MM.1S (cell line): ENCODE data around the gene GLB1L2.

Experiments
- DNase-seq: peaks from one replicate; pipeline ENCODE4 v3.0.0-alpha.2; 2015
- H2AFZ ChIP-seq: fragments of 300-600 bp; sonication (generic); 2 replicates; pipeline ENCODE4 v1.6.0; 2016; ENCODE audit warnings: antibody characterized with exemption, low read length
- H3F3A ChIP-seq: fragments of 300-600 bp; sonication (generic); 2 replicates; pipeline ENCODE4 v1.6.1; 2016; ENCODE audit warnings: mild to moderate bottlenecking, antibody characterized with exemption, low read length, moderate library complexity, mixed read lengths; ENCODE audit not compliant: insufficient read depth
- H3K27ac ChIP-seq: fragments of 300-600 bp; sonication (generic); 2 replicates; pipeline ENCODE4 v1.5.1; 2016; ENCODE audit warnings: mild to moderate bottlenecking, low read length
- H3K27me3 ChIP-seq: fragments of 300-600 bp; sonication (generic); replicated peaks from 2 replicates; pipeline ENCODE4 v1.6.0; 2016; ENCODE audit warnings: low read length; ENCODE audit not compliant: insufficient read depth
- H3K36me3 ChIP-seq: fragments of 300-600 bp; sonication (generic); replicated peaks from 2 replicates; pipeline ENCODE4 v1.6.1; 2016; ENCODE audit warnings: mild to moderate bottlenecking, low read length, mixed read lengths; ENCODE audit not compliant: insufficient read depth
- H3K4me1 ChIP-seq: fragments of 300-600 bp; sonication (generic); 2 replicates; pipeline ENCODE4 v1.6.1; 2016; ENCODE audit warnings: low read length, mixed read lengths
- H3K4me2 ChIP-seq: fragments of 300-600 bp; sonication (generic); 2 replicates; pipeline ENCODE4 v1.6.0; 2016; ENCODE audit warnings: low read depth, low read length
- H3K4me3 ChIP-seq: fragments of 300-600 bp; sonication (generic); 2 replicates; pipeline ENCODE4 v1.5.1; 2016; ENCODE audit warnings: low read length, mixed read lengths
- H3K79me2 ChIP-seq: fragments of 300-600 bp; sonication (generic); 2 replicates; pipeline ENCODE4 v1.6.1; 2016; ENCODE audit warnings: mixed run types, low read length, mixed read lengths
- H3K9ac ChIP-seq: fragments of 300-600 bp; sonication (generic); 2 replicates; pipeline ENCODE4 v1.6.1; 2016; ENCODE audit warnings: low read length, mixed read lengths
- H3K9me2 ChIP-seq: fragments of 300-600 bp; sonication (generic); replicated peaks from 2 replicates; pipeline ENCODE4 v1.6.1; 2016; ENCODE audit warnings: mild to moderate bottlenecking, low read length, mixed read lengths; ENCODE audit not compliant: insufficient read depth
- H3K9me3 ChIP-seq: fragments of 300-600 bp; sonication (generic); replicated peaks from 2 replicates; pipeline ENCODE4 v1.6.1; 2016; ENCODE audit warnings: mild to moderate bottlenecking, low read length, mixed read lengths; ENCODE audit not compliant: insufficient read depth
- H4K20me1 ChIP-seq: fragments of 300-600 bp; sonication (generic); 2 replicates; pipeline ENCODE4 v1.6.1; 2016; ENCODE audit warnings: mild to moderate bottlenecking, low read length, moderate library complexity, mixed read lengths; ENCODE audit not compliant: insufficient read depth
- CTCF ChIP-seq: fragments of 300-600 bp; sonication (generic); IDR thresholded peaks from 2 replicates; pipeline ENCODE4 v1.5.1; 2016; ENCODE audit warnings: antibody characterized with exemption, low read length, mixed read lengths
- EZH2 ChIP-seq: fragments of 300-600 bp; sonication (generic); optimal IDR thresholded peaks from 2 replicates; pipeline ENCODE3; 2017; ENCODE audit warnings: low read depth, mild to moderate bottlenecking, antibody characterized with exemption, low read length, mixed read lengths
- EZH2phosphoT487 ChIP-seq: fragments of 300-600 bp; sonication (generic); IDR thresholded peaks from 2 replicates; pipeline ENCODE4 v1.6.1; 2018; ENCODE audit warnings: antibody characterized with exemption, low read length

Gene GLB1L2

GRCh38 chr11:134371436-134372185 is 39.8 kb downstream of the GLB1L2 start:
- no peaks in the 10 kb centered on the region for H3K27me3 ChIP-seq

DNA sequence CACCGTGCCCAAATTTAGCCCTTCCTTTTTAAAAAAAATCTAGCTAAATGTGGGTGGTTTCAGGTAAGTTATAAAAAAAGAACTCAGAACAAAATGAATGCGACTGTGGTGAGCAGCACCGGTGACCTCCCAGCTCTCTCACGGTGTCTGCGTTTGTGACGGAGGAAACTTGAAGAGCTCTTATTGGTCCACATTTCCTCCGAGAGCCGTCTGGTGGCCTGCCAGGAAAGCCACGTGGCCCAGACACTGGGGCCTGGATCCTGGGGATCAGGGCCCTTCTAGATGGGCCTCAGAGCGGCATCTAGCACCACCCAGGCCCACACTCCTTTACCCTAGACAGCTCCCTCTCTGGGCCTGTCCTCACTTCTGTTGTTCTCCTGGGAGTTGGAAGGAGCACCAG is 40.7 kb downstream of the GLB1L2 start:
- no peaks in the 10 kb centered on the region for H4K20me1 ChIP-seq
- no peaks in the 10 kb centered on the region for H3K9me2 ChIP-seq
- no peak for TF ChIP-seq CTCF
- no peak for TF ChIP-seq EZH2phosphoT487
- no peak for TF ChIP-seq EZH2
- H3K36me3 ChIP-seq = no peaks in the 10 kb centered on the region
- no peaks in the 10 kb centered on the region for H3K79me2 ChIP-seq
- no peak for DNase-seq
- no peaks in the 10 kb centered on the region for H3K27me3 ChIP-seq
- no peaks in the 10 kb centered on the region for H3K9me3 ChIP-seq
- H2AFZ ChIP-seq = no peak overlapping the region
- no peak overlapping the region for H3K4me2 ChIP-seq
- no peak overlapping the region for H3K9ac ChIP-seq
- H3K4me1 ChIP-seq = no peaks in the 10 kb centered on the region
- H3K4me3 ChIP-seq = no peak overlapping the region
- no peaks in the 10 kb centered on the region for H3F3A ChIP-seq
- H3K27ac ChIP-seq = no peak overlapping the region

More at GRCh38 chr11:134371436-134372185, 39.8 kb downstream of the GLB1L2 start:
- DNase-seq = no peak
- no peak overlapping the region for H3K4me2 ChIP-seq
- H3K79me2 ChIP-seq = no peaks in the 10 kb centered on the region
- H4K20me1 ChIP-seq = no peaks in the 10 kb centered on the region
- H3K9me3 ChIP-seq = no peaks in the 10 kb centered on the region
- H3K27ac ChIP-seq = no peak overlapping the region
- no peaks in the 10 kb centered on the region for H3K9me2 ChIP-seq
- no peaks in the 10 kb centered on the region for H3K4me1 ChIP-seq
- no peak overlapping the region for H3K4me3 ChIP-seq
- H3K9ac ChIP-seq = no peak overlapping the region
- no peak for TF ChIP-seq EZH2
- TF ChIP-seq CTCF = no peak
- TF ChIP-seq EZH2phosphoT487 = no peak
- no peak overlapping the region for H2AFZ ChIP-seq
- H3K36me3 ChIP-seq = no peaks in the 10 kb centered on the region
- H3F3A ChIP-seq = no peaks in the 10 kb centered on the region

GRCh38 chr11:134372961-134373360 is 41.2 kb downstream of the GLB1L2 start:
- H3K4me3 ChIP-seq = no peak overlapping the region
- H3K4me1 ChIP-seq = no peaks in the 10 kb centered on the region
- no peak overlapping the region for H3K9ac ChIP-seq
- H3K27me3 ChIP-seq = no peaks in the 10 kb centered on the region
- H3K9me3 ChIP-seq = no peaks in the 10 kb centered on the region
- H3K4me2 ChIP-seq = no peak overlapping the region
- H3F3A ChIP-seq = no peaks in the 10 kb centered on the region
- H3K79me2 ChIP-seq = no peaks in the 10 kb centered on the region
- H3K27ac ChIP-seq = no peak overlapping the region
- TF ChIP-seq EZH2phosphoT487 (no peak), CTCF (no peak), EZH2 (no peak)
- H3K9me2 ChIP-seq = no peaks in the 10 kb centered on the region
- H3K36me3 ChIP-seq = no peaks in the 10 kb centered on the region
- no peak for DNase-seq
- no peak overlapping the region for H2AFZ ChIP-seq
- H4K20me1 ChIP-seq = no peaks in the 10 kb centered on the region
